Osteocyte (in vitro differentiated cells): ENCODE data around the gene IFI27L2. TPM values are rescaled to one million over a fixed set of nuclear protein-coding genes. Genes with fewer than 3 reads are reported as not detected.

Experiments
- DNase-seq: peaks from one replicate; pipeline ENCODE4 v3.0.0; 2021; ENCODE audit warnings: mixed read lengths; ENCODE audit not compliant: unreplicated experiment; ENCODE audit errors: extremely low spot score
- H3K27ac Mint-ChIP-seq: one replicate; pipeline ENCODE4 v1.8.0; 2021; ENCODE audit warnings: mild to moderate bottlenecking, mixed read lengths; ENCODE audit not compliant: unreplicated experiment
- H3K27me3 Mint-ChIP-seq: one replicate; pipeline ENCODE4 v1.8.0; 2021; ENCODE audit warnings: mixed read lengths; ENCODE audit not compliant: unreplicated experiment
- H3K36me3 Mint-ChIP-seq: one replicate; pipeline ENCODE4 v1.8.0; 2021; ENCODE audit warnings: mixed read lengths; ENCODE audit not compliant: unreplicated experiment
- H3K4me1 Mint-ChIP-seq: one replicate; pipeline ENCODE4 v1.8.0; 2021; ENCODE audit warnings: mixed read lengths; ENCODE audit not compliant: unreplicated experiment
- H3K4me3 Mint-ChIP-seq: one replicate; pipeline ENCODE4 v1.8.0; 2021; ENCODE audit warnings: mild to moderate bottlenecking, moderate library complexity, mixed read lengths; ENCODE audit not compliant: unreplicated experiment
- H3K9me3 Mint-ChIP-seq: one replicate; pipeline ENCODE4 v1.8.0; 2021; ENCODE audit warnings: mixed read lengths; ENCODE audit not compliant: unreplicated experiment
- CTCF ChIP-seq: fragments of 200-600 bp; sonication (generic); IDR thresholded peaks from 2 replicates; pipeline ENCODE4 v1.5.0; 2021; ENCODE audit warnings: antibody characterized with exemption, mild to moderate bottlenecking, moderate library complexity
- total RNA-seq: library from RNA; stranded (reverse); gene quantifications from 2 replicates; pipeline ENCODE4 v1.2.1, GENCODE V29; 2021

IFI27L2 gene
- total RNA-seq, 1 donor from 2014 or later, result 44.7 TPM

GRCh38 chr14:94098326-94098992 is 30.9 kb downstream of the IFI27L2 start:
- no peaks in the 10 kb centered on the region for H3K9me3 Mint-ChIP-seq
- H3K27ac Mint-ChIP-seq, result no peak overlapping the region
- no peak for TF ChIP-seq CTCF
- H3K4me3 Mint-ChIP-seq, result no peak overlapping the region
- no peaks in the 10 kb centered on the region for H3K27me3 Mint-ChIP-seq
- H3K4me1 Mint-ChIP-seq, result peaks cover 5% of the 10 kb centered on the region
- H3K36me3 Mint-ChIP-seq, result peaks cover 12% of the 10 kb centered on the region
- DNase-seq, result no peak

DNA sequence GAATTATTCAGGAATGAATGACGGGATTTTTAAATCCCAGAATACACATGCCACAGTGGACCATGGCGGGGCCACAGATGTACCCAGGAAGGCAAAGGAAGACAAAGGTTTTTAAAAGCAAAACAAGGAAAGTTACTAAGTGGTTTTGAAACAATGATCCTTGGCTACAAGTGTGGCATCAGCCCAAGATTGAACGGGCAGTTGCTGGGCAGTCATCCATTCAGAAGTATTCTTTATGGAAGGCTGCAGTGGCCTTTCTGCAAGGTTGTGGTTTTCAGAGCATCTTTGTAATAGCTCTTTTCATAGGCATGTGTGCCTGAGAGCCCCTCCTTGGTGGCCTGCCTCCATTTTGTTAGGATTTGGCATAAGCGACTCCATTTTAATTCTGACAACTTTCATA is 32.3 kb downstream of the IFI27L2 start:
- peaks cover 12% of the 10 kb centered on the region for H3K36me3 Mint-ChIP-seq
- H3K4me1 Mint-ChIP-seq, result peaks cover 5% of the 10 kb centered on the region

GRCh38 chr14:94093418-94093817 is 36.0 kb downstream of the IFI27L2 start:
- no peak overlapping the region for H3K27ac Mint-ChIP-seq

More for the DNA sequence above, 32.3 kb downstream of the IFI27L2 start:
- no peaks in the 10 kb centered on the region for H3K9me3 Mint-ChIP-seq
- no peaks in the 10 kb centered on the region for H3K27me3 Mint-ChIP-seq
- H3K4me3 Mint-ChIP-seq, result no peak overlapping the region
- DNase-seq, result no peak
- no peak for TF ChIP-seq CTCF
- H3K27ac Mint-ChIP-seq, result no peak overlapping the region

GRCh38 chr14:94089479-94089878 is 39.9 kb downstream of the IFI27L2 start:
- DNase-seq, result no peak
- TF ChIP-seq CTCF, result no peak
- Mint-ChIP-seq H3K27ac (no peak overlapping the region), H3K4me3 (no peak overlapping the region), H3K36me3 (peaks cover 3% of the 10 kb centered on the region), H3K27me3 (no peaks in the 10 kb centered on the region), H3K9me3 (no peaks in the 10 kb centered on the region), H3K4me1 (no peaks in the 10 kb centered on the region)

More at GRCh38 chr14:94093418-94093817, 36.0 kb downstream of the IFI27L2 start:
- Mint-ChIP-seq H3K4me3 (no peak overlapping the region), H3K36me3 (peaks cover 9% of the 10 kb centered on the region), H3K4me1 (no peaks in the 10 kb centered on the region), H3K9me3 (no peaks in the 10 kb centered on the region), H3K27me3 (no peaks in the 10 kb centered on the region)
- TF ChIP-seq CTCF, result no peak
- DNase-seq, result no peak

DNA sequence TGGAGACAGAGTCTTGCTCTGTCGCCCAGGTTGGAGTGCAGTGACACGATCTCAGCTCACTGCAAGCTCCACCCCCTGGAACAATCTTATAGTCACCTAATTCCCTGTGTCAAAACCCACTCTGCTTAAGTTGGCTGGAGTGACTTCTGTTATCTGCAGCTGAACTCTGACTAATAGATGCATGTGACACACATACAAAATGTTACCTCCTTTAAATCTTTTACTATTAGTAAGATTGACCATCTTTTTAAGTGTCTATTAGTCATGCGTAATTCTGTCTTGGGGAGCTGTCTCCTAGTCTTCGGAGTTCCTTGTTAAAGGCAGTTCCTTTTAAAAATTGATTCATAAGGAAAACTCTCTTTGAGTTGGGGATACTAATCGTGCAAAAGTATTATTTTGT is 40.9 kb downstream of the IFI27L2 start:
- no peak for DNase-seq
- no peak overlapping the region for H3K27ac Mint-ChIP-seq

More for the DNA sequence above, 40.9 kb downstream of the IFI27L2 start:
- no peaks in the 10 kb centered on the region for H3K9me3 Mint-ChIP-seq
- no peak overlapping the region for H3K4me3 Mint-ChIP-seq
- H3K27me3 Mint-ChIP-seq, result no peaks in the 10 kb centered on the region
- no peak for TF ChIP-seq CTCF
- peaks cover 3% of the 10 kb centered on the region for H3K36me3 Mint-ChIP-seq
- no peaks in the 10 kb centered on the region for H3K4me1 Mint-ChIP-seq
